Posterior vena cava (tissue), 2 donors: Measurements from ENCODE around the gene TAF11L10. TPM values are rescaled to one million over a fixed set of nuclear protein-coding genes. Genes with fewer than 3 reads are reported as not detected.
"Not testable (repeated sequence)": the region's sequence is repeated elsewhere in the genome, so short reads cannot be mapped to it uniquely, and the experiment has no call there.

Source experiments
- DNase-seq: peaks from one replicate; pipeline ENCODE4 v3.0.0-alpha.2; 2020; ENCODE audit warnings: low spot score
- intact Hi-C, 2 donors: fragments of 100-400 bp; cut with DNase I; formaldehyde crosslinking; loops; one replicate each; pipeline versions ENCODE4 v1.14.1 to v1.14.2; 2022 to 2023
- long read RNA-seq, 2 donors: library from polyadenylated mRNA; unstranded; transcript quantifications; one replicate each; pipeline ENCODE4 v2.0.0, GENCODE V29; 2020 to 2021
- total RNA-seq, 2 donors: library from RNA; stranded (reverse); fragmentation: NEBNext Ultra II Directional; extraction: Animal tissue kit (Norgen Biotek cat#: 25700); gene quantifications; one replicate each; pipeline ENCODE4 v1.2.1, GENCODE V29; 2021
- donor health status: DM: yes; HTN: yes; CAD: no.
- donor health status: DM: yes; HTN: yes; CAD: no.

TAF11L10 gene
- not detected for total RNA-seq
- long read RNA-seq, donor 1: 0 reads
- long read RNA-seq, donor 2: 0 reads

DNA sequence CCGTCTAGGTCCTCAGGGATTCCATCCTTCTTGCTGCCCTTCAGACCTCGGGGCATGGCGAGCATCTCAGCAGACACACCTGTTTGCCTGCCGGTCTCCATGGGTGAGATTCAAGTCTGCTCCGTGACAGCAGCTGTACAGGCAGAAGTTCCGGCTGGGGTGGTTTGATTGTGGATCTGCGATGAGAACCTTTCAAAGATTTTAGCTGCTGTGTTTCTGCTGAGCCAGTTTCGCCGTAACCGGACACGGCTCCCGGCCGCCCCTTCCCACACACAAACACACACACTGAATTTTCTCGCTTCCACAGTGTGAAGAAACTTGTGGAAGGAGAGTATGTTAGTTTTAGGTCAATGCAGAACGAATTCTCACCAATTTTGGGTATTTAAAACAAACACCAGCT is at the start of gene TAF11L10:
Gene TAF11L10, minus strand, starts transcription at position 101 of the 400 bp plus-strand sequence.
- DNase-seq, intact Hi-C loops: not testable (repeated sequence)

GRCh38 chr5:17634160-17634559 is 36.5 kb upstream of the TAF11L10 start, which contains the start of gene TAF11L14:
Gene TAF11L14, plus strand, starts transcription at chr5:17634460.
- intact Hi-C loops: no loop called here
- no peak for DNase-seq

GRCh38 chr5:17631788-17632187 is 34.2 kb upstream of the TAF11L10 start, which contains the start of gene TAF11L13:
Gene TAF11L13, plus strand, starts transcription at chr5:17632088.
- intact Hi-C loops, DNase-seq: not testable (repeated sequence)

GRCh38 chr5:17625686-17626085 is 28.1 kb upstream of the TAF11L10 start:
- intact Hi-C loops: no loop called here
- no peak for DNase-seq

DNA sequence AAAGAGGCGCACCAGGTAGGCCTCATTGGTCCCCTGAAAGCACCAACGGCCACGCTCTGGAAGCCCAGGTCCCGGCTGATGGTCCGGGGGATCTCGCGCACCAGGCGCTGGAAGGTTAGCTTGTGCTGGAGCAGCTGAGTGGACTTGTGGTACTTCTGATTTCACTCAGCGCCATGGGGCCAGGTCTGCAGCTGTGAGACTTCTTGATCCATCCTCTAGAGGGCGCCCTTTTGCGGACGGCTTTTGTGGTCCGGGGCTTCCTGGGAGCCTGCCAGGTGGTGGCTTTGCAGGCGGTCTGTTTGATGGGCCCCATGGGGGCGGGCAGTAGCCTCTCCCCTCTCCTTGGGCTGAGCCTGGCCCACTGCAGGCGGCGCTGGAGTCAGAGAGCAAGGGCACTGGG is 23.0 kb upstream of the TAF11L10 start:
- DNase-seq: no peak
- intact Hi-C loops: no loop called here

GRCh38 chr5:17619354-17619753 is 21.7 kb upstream of the TAF11L10 start:
- no peak for DNase-seq
- intact Hi-C loops: no loop called here

DNA sequence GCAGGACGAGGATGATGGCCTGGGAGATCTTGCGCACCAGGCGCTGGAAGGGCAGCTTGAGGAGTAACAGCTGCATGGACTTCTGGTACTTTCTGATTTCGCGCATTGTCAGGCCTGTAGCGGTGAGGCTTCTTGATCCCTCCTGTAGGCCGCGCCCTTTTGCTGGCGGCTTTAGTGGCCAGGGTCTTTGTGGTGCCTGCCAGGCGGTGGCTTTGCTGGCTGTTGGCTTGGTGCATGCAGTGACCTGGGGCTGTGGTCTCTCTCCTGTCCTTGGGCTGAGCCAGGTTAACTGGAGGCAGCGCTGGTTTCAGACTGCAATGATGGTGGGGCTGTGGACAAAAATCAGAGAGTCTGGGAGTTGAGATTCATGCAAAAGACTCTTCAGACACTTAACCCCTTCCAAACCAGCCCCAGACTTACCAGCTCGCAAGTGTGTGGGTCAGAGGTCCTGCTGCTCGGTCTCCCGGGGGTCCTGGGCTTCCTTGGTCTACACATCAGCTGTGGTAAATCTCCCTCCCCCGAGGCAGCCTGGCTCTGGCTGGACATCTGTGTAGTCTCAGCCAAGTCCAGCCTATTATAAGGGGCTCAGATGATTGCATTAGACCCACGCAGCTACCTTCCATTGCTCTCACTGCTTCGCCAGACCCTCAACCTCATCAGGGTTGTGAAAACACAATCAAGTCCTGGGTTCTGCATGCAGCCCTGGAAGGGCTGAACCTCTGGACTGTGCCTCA is 17.4 kb upstream of the TAF11L10 start:
- DNase-seq: no peak
- intact Hi-C loops: no loop called here

- intact Hi-C loops: not testable (repeated sequence)
- peak; percentile 42 for DNase-seq
Measured at GRCh38 chr5:17610092-17610491, 12.5 kb upstream of the TAF11L10 start, which contains the start of gene TAF11L12. Gene TAF11L12, plus strand, starts transcription at chr5:17610392.

GRCh38 chr5:17607461-17607860 is 9.8 kb upstream of the TAF11L10 start:
- intact Hi-C loops: not testable (repeated sequence)
- DNase-seq: peak; percentile 23

DNA sequence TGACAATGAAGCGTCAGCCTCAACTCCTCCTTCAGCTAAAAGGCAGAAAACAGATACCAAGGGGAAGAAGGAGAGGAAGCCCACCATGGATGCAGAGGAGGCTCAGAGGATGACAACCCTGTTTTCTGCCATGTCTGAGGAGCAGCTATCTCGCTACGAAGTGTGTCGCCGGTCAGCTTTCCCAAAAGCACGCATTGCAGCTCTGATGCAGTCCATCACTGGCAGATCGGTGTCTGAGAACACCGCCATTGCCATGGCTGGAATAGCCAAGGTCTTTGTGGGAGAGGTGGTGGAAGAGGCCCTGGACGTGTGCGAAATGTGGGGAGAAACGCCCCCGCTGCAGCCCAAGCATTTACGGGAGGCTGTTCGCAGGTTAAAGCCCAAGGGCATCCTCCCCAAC is 7.3 kb upstream of the TAF11L10 start:
- peak; percentile 69 for DNase-seq

DNA sequence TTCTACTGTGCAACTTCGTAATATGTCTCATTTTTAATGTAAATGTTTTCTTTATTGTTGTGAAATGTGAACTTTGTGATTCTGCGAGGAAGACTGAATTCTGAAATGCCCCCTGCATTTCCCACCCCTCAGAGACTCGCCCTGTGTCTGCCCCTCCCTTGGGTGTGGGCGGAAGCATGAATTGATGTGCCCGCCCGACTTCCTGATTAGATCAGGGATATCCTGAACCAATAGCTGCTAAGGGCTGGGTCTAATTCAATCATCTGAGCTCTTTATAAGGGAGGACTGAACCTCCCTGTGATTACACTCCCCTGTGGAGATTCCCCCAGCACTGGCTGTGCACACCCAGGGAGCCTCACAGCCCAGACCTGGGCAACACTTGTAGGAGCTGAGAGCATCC is 6.3 kb upstream of the TAF11L10 start, which contains the start of gene TAF11L11:
Gene TAF11L11, plus strand, starts transcription at position 304 of the 400 bp plus-strand sequence.
- intact Hi-C loops: not testable (repeated sequence)
- DNase-seq: peak; percentile 38

More for the DNA sequence above, 7.3 kb upstream of the TAF11L10 start:
- intact Hi-C loops: no loop called here

DNA sequence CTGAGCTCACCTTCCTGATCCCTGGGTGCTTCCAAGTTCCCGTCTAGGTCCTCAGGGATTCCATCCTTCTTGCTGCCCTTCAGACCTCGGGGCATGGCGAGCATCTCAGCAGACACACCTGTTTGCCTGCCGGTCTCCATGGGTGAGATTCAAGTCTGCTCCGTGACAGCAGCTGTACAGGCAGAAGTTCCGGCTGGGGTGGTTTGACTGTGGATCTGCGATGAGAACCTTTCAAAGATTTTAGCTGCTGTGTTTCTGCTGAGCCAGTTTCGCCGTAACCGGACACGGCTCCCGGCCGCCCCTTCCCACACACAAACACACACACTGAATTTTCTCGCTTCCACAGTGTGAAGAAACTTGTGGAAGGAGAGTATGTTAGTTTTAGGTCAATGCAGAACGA is 3.4 kb downstream of the TAF11L10 start, which contains the start of gene TAF11L9:
Gene TAF11L9, minus strand, starts transcription at position 140 of the 400 bp plus-strand sequence.
- intact Hi-C loops: not testable (repeated sequence)
- DNase-seq: peak; percentile 42

- intact Hi-C loops, DNase-seq: not testable (repeated sequence)
Measured at GRCh38 chr5:17590860-17591259, 6.8 kb downstream of the TAF11L10 start, which contains the start of gene TAF11L8. Gene TAF11L8, minus strand, starts transcription at chr5:17590960.

DNA sequence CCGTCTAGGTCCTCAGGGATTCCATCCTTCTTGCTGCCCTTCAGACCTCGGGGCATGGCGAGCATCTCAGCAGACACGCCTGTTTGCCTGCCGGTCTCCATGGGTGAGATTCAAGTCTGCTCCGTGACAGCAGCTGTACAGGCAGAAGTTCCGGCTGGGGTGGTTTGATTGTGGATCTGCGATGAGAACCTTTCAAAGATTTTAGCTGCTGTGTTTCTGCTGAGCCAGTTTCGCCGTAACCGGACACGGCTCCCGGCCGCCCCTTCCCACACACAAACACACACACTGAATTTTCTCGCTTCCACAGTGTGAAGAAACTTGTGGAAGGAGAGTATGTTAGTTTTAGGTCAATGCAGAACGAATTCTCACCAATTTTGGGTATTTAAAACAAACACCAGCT is 12.0 kb downstream of the TAF11L10 start, which contains the start of gene TAF11L7:
Gene TAF11L7, minus strand, starts transcription at position 101 of the 400 bp plus-strand sequence.
- DNase-seq, intact Hi-C loops: not testable (repeated sequence)

Other genes with a start within 250 kb of the TAF11L10 start
- gene TAF11L2, start 99.6 kb downstream of the TAF11L10 start, total RNA-seq: not detected
- not detected for gene TAF11L3, start 79.5 kb downstream of the TAF11L10 start, total RNA-seq
- gene TAF11L4, start 76.0 kb downstream of the TAF11L10 start, total RNA-seq: not detected
- not detected for gene TAF11L5, start 72.6 kb downstream of the TAF11L10 start, total RNA-seq
- not detected for gene TAF11L6, start 69.2 kb downstream of the TAF11L10 start, total RNA-seq
- not detected for gene TAF11L7, start 12.1 kb downstream of the TAF11L10 start, total RNA-seq
- gene TAF11L8, start 6.9 kb downstream of the TAF11L10 start, total RNA-seq: not detected
- not detected for gene TAF11L9, start 3.4 kb downstream of the TAF11L10 start, total RNA-seq
- not detected for gene TAF11L11, start 6.4 kb upstream of the TAF11L10 start, total RNA-seq
- not detected for gene TAF11L12, start 12.6 kb upstream of the TAF11L10 start, total RNA-seq
- not detected for gene TAF11L13, start 34.3 kb upstream of the TAF11L10 start, total RNA-seq
- not detected for gene TAF11L14, start 36.6 kb upstream of the TAF11L10 start, total RNA-seq